HepG2 (cell line): Measurements from ENCODE around the gene PCIF1. TPM values are rescaled to one million over a fixed set of nuclear protein-coding genes. Genes with fewer than 3 reads are reported as not detected.

ENCODE experiments used
- ARID3A ChIP-seq: IDR thresholded peaks from 2 replicates; pipeline ENCODE4 v1.6.1; 2012; ENCODE audit warnings: low read depth, low read length, improper control_type of control experiment
- CBX5 ChIP-seq: sonication (generic); formaldehyde crosslinking; IDR thresholded peaks from 2 replicates; pipeline ENCODE4 v1.4.0; 2020; ENCODE audit warnings: missing genetic modification reagents, borderline replicate concordance
- CREBL2 ChIP-seq: sonication (generic); formaldehyde crosslinking; IDR thresholded peaks from 2 replicates; pipeline ENCODE4 v1.8.1; 2023; ENCODE audit warnings: missing genetic modification reagents, mild to moderate bottlenecking, borderline replicate concordance
- CREM ChIP-seq, 2 experiments: sonication (generic) in 1 of 2; formaldehyde crosslinking in 1 of 2; IDR thresholded peaks; 2 replicates each; pipeline versions ENCODE4 v1.4.0 to v1.6.1; 2016 to 2020; ENCODE audit warnings: antibody characterized with exemption in 1 of 2, mild to moderate bottlenecking in 1 of 2, missing genetic modification reagents in 1 of 2
- DMTF1 ChIP-seq: sonication (generic); formaldehyde crosslinking; IDR thresholded peaks from 2 replicates; pipeline ENCODE4 v1.4.0; 2020; ENCODE audit warnings: mild to moderate bottlenecking, missing genetic modification reagents
- ELF3 ChIP-seq: IDR thresholded peaks from 2 replicates; pipeline ENCODE4 v1.6.1; 2016; ENCODE audit warnings: missing genetic modification reagents, missing compliant biosample characterization
- HNRNPUL1 ChIP-seq: fragments of 200-400 bp; formaldehyde crosslinking; IDR thresholded peaks from 2 replicates; pipeline ENCODE4 v1.6.1; 2017; ENCODE audit warnings: low read depth, mild to moderate bottlenecking, low read length, moderate library complexity
- NR3C1 ChIP-seq: sonication (generic); formaldehyde crosslinking; IDR thresholded peaks from 2 replicates; pipeline ENCODE4 v1.4.0; 2020; ENCODE audit warnings: missing genetic modification reagents
- PRDM4 ChIP-seq: sonication (generic); formaldehyde crosslinking; IDR thresholded peaks from 2 replicates; pipeline ENCODE4 v1.9.0; 2021; ENCODE audit warnings: missing genetic modification reagents, borderline replicate concordance
- TBX3 ChIP-seq: fragments of 450-650 bp; IDR thresholded peaks from 2 replicates; pipeline ENCODE4 v1.6.1; 2017; ENCODE audit warnings: antibody characterized with exemption, mild to moderate bottlenecking, inconsistent platforms, borderline replicate concordance
- TRAFD1 ChIP-seq: sonication (generic); formaldehyde crosslinking; IDR thresholded peaks from 2 replicates; pipeline ENCODE4 v1.5.1; 2020; ENCODE audit warnings: missing genetic modification reagents, mild to moderate bottlenecking, borderline replicate concordance
- ZBTB7A ChIP-seq: sonication (generic); formaldehyde crosslinking; IDR thresholded peaks from 2 replicates; pipeline ENCODE4 v1.8.0; 2022; ENCODE audit warnings: mild to moderate bottlenecking, missing genetic modification reagents
- ZFP36L1 ChIP-seq: sonication (generic); formaldehyde crosslinking; IDR thresholded peaks from 2 replicates; pipeline ENCODE4 v1.8.0; 2022; ENCODE audit warnings: mild to moderate bottlenecking, missing genetic modification reagents, moderate library complexity
- ZNF264 ChIP-seq: sonication (generic); formaldehyde crosslinking; IDR thresholded peaks from 2 replicates; pipeline ENCODE4 v1.4.0; 2020; ENCODE audit warnings: missing genetic modification reagents
- ZNF331 ChIP-seq: sonication (generic); formaldehyde crosslinking; IDR thresholded peaks from 2 replicates; pipeline ENCODE4 v1.4.0; 2020; ENCODE audit warnings: missing genetic modification reagents
- ZNF33B ChIP-seq: sonication (generic); formaldehyde crosslinking; IDR thresholded peaks from 2 replicates; pipeline ENCODE4 v1.5.1; 2020; ENCODE audit warnings: mild to moderate bottlenecking, missing genetic modification reagents
- ZNF577 ChIP-seq: sonication (generic); formaldehyde crosslinking; IDR thresholded peaks from 2 replicates; pipeline ENCODE4 v1.4.0; 2020; ENCODE audit warnings: mild to moderate bottlenecking, low read depth, missing genetic modification reagents, borderline replicate concordance
- ZNF605 ChIP-seq: sonication (generic); formaldehyde crosslinking; IDR thresholded peaks from 2 replicates; pipeline ENCODE4 v1.8.0; 2022; ENCODE audit warnings: mild to moderate bottlenecking, missing genetic modification reagents
- polyA plus RNA-seq, 8 experiments: library from polyadenylated mRNA; depleted of rRNA in 3 of 8; stranded (reverse) in 7 of 8; unstranded in 1 of 8; fragments of >200 nt; fragmentation: Illumina TruSeq in 4 of 8; extraction: Trizol in 4 of 8; gene quantifications; 2 replicates each; pipeline versions ENCODE4 v1.2.1 to v1.2.3, GENCODE V29; 2011 to 2016; ENCODE audit warnings: low read depth in 4 of 8, missing spikeins in 1 of 8, mixed read lengths in 1 of 8; ENCODE audit not compliant: insufficient read depth in 1 of 8
- total RNA-seq, 5 experiments: library from RNA; depleted of rRNA; stranded (reverse); fragments of >200 nt; fragmentation: Illumina TruSeq; extraction: Trizol; gene quantifications; 2 replicates each; pipeline ENCODE4 v1.2.3, GENCODE V29; 2016; ENCODE audit warnings: low read depth in 1 of 5

The PCIF1 gene
- total and polyA plus RNA-seq, 2 of the 13 experiments (the other 11 are each of a cell fraction or from before 2014, with no cell fraction given), result 20.9 to 24.4 TPM

- TF ChIP-seq PRDM4 (CRISPR knock-in tag) (no peak), CBX5 (peak; percentile 65; the same call in 1 of the 2 replicates), ZNF264 (CRISPR knock-in tag) (peak; percentile 43; the same call in 1 of the 2 replicates), ZBTB7A (CRISPR knock-in tag) (peak; percentile 90; the same call in 1 of the 2 replicates), ZFP36L1 (peak; percentile 73; the same call in 1 of the 2 replicates), CREM (IDR thresholded peaks at IDR 0.05) (peak; percentile 100), CREM (CRISPR knock-in tag; IDR thresholded peaks at IDR 0.05) (peak; percentile 93), ELF3 (peak; percentile 68), TBX3 (peak; percentile 72; the same call in 1 of the 2 replicates), ZNF577 (CRISPR knock-in tag) (peak; percentile 83; the same call in 1 of the 2 replicates), DMTF1 (no peak), CREBL2 (CRISPR knock-in tag) (no peak), ZNF33B (peak; percentile 93), HNRNPUL1 (no peak; the same call in 1 of the 2 replicates), NR3C1 (CRISPR knock-in tag) (no peak), TRAFD1 (CRISPR knock-in tag) (peak; percentile 93; the same call in 1 of the 2 replicates), ARID3A (peak; percentile 78), ZNF331 (CRISPR knock-in tag) (peak; percentile 38; the same call in 1 of the 2 replicates), ZNF605 (CRISPR knock-in tag) (peak; percentile 88)
Observed at GRCh38 chr20:45971675-45972499, 37.4 kb downstream of the PCIF1 start, which contains the start of gene ZNF335 (continued).
